SK-N-MC (cell line): ENCODE measurements around the gene WDR27.

Experiments used
- DNase-seq: peaks from one replicate; pipeline ENCODE4 v3.0.0-alpha.2; 2011; ENCODE audit warnings: low read depth, low spot score
- H3K27ac ChIP-seq: fragments of 200-600 bp; sonication (generic); 2 replicates; pipeline ENCODE4 v1.5.1; 2016; ENCODE audit warnings: mixed run types
- H3K36me3 ChIP-seq: fragments of 200-600 bp; sonication (generic); 2 replicates; pipeline ENCODE4 v1.6.1; 2017; ENCODE audit warnings: antibody characterized with exemption, low read length, mixed read lengths; ENCODE audit not compliant: insufficient read depth
- H3K4me3 ChIP-seq: fragments of 200-600 bp; sonication (generic); 2 replicates; pipeline ENCODE4 v1.5.1; 2016
- H3K9ac ChIP-seq: fragments of 200-600 bp; sonication (generic); 2 replicates; pipeline ENCODE4 v1.8.0; 2017; ENCODE audit warnings: mixed run types, mixed read lengths; ENCODE audit not compliant: insufficient read length
- H3K9me3 ChIP-seq: fragments of 200-600 bp; sonication (generic); 2 replicates; pipeline ENCODE4 v1.6.1; 2017; ENCODE audit warnings: low read depth, mild to moderate bottlenecking, antibody characterized with exemption, low read length, moderate library complexity, mixed read lengths
- EZH2 ChIP-seq: fragments of 200-600 bp; sonication (generic); IDR thresholded peaks from one replicate; pipeline ENCODE4 v1.6.1; 2017; ENCODE audit warnings: antibody characterized with exemption
- FOXP2 ChIP-seq: optimal IDR thresholded peaks from 2 replicates; pipeline ENCODE3; 2011; ENCODE audit warnings: mild to moderate bottlenecking, moderate library complexity; ENCODE audit not compliant: insufficient read depth; ENCODE audit errors: extremely low read length, control extremely low read depth
- POLR2AphosphoS5 ChIP-seq: IDR thresholded peaks from 2 replicates; pipeline ENCODE4 v1.6.1; 2012; ENCODE audit warnings: mild to moderate bottlenecking, low read depth, low read length, borderline replicate concordance

WDR27 gene

GRCh38 chr6:169571123-169571962 is 130.5 kb downstream of the WDR27 start:
- H3K9me3 ChIP-seq, result no peaks in the 10 kb centered on the region
- TF ChIP-seq FOXP2 (no peak), POLR2AphosphoS5 (no peak), EZH2 (no peak)
- no peak overlapping the region for H3K27ac ChIP-seq
- no peak overlapping the region for H3K9ac ChIP-seq
- H3K4me3 ChIP-seq, result no peak overlapping the region
- DNase-seq, result no peak
- H3K36me3 ChIP-seq, result no peaks in the 10 kb centered on the region

- TF ChIP-seq POLR2AphosphoS5 (no peak), EZH2 (no peak), FOXP2 (no peak)
- no peak overlapping the region for H3K4me3 ChIP-seq
- no peak overlapping the region for H3K9ac ChIP-seq
- H3K27ac ChIP-seq, result no peak overlapping the region
- no peak for DNase-seq
- no peaks in the 10 kb centered on the region for H3K36me3 ChIP-seq
- no peaks in the 10 kb centered on the region for H3K9me3 ChIP-seq
Measured at GRCh38 chr6:169568314-169569087, 133.3 kb downstream of the WDR27 start.

DNA sequence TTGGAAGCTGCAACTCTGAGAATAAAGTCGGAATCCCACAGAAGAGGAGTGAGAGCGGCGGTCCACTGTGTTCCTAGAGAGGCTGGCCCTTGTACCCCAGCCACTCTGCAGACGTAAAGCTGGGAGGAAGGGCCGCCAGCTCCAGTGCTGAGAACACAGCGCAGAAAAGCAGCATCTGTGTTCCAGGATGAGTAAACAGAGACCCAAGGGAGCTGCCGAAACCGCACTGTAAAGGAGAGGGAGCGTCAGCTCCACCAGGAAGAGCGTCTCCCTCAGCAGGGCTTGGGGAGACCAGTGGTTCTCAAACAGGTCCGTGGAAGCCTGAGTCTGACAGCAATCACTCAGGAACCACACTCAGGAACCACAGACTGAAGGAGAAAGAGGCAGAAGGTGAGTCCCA is 134.0 kb downstream of the WDR27 start:
- Histone ChIP-seq H3K36me3 (no peaks in the 10 kb centered on the region), H3K27ac (no peak overlapping the region), H3K9me3 (no peaks in the 10 kb centered on the region), H3K9ac (no peak overlapping the region), H3K4me3 (no peak overlapping the region)
- TF ChIP-seq FOXP2, result no peak
- TF ChIP-seq POLR2AphosphoS5, result no peak
- no peak for TF ChIP-seq EZH2
- DNase-seq, result no peak

DNA sequence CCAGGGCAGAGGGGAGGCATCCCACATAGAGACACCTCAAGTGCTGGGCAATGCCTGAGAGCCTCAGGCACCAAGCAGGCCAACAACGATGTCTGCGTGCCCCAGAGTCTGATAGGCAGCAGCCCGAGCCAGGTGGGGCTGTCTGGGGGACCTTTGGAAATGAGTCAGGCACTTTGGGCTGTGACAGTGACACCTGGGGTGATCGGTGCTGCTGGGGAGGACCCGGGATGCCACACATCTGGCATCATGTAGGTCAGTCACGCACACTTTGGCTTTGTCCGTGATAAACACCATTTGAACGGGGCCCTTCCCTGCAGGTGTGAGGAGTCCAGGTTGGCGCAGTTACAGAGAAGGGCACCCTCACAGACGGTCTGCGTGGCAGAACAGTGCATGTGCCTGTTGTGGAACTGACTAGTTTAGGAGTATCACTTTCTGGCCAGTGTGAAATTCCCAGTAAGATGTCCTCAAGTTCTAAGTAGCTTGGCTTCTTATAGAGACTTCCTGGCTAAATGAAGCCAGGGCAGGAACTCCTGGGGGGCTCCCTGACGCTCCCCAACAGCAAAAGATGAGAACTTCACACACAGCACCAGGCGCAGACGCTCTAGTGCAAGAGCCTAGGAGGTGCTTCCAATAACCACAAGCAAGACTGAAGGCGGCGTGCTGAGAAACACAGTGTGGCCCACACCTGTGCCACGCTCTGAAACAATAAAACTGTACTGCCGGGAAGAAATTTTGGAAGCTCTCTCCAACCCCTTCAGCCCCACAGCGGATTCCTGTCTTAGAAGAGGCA is 134.7 kb downstream of the WDR27 start:
- H3K9ac ChIP-seq, result no peak overlapping the region
- no peak for DNase-seq
- no peaks in the 10 kb centered on the region for H3K36me3 ChIP-seq
- no peaks in the 10 kb centered on the region for H3K9me3 ChIP-seq
- no peak overlapping the region for H3K4me3 ChIP-seq
- TF ChIP-seq EZH2 (no peak), POLR2AphosphoS5 (no peak), FOXP2 (no peak)
- no peak overlapping the region for H3K27ac ChIP-seq

GRCh38 chr6:169566319-169566718 is 135.5 kb downstream of the WDR27 start:
- DNase-seq, result no peak
- H3K9me3 ChIP-seq, result no peaks in the 10 kb centered on the region
- no peak overlapping the region for H3K4me3 ChIP-seq
- H3K36me3 ChIP-seq, result no peaks in the 10 kb centered on the region
- H3K9ac ChIP-seq, result no peak overlapping the region
- no peak for TF ChIP-seq EZH2
- TF ChIP-seq POLR2AphosphoS5, result no peak
- no peak for TF ChIP-seq FOXP2
- H3K27ac ChIP-seq, result no peak overlapping the region

- Histone ChIP-seq H3K9me3 (no peaks in the 10 kb centered on the region), H3K36me3 (no peaks in the 10 kb centered on the region), H3K4me3 (no peak overlapping the region), H3K9ac (no peak overlapping the region), H3K27ac (no peak overlapping the region)
- TF ChIP-seq EZH2 (no peak), FOXP2 (no peak), POLR2AphosphoS5 (no peak)
- no peak for DNase-seq
Measured at GRCh38 chr6:169564453-169565240, 137.2 kb downstream of the WDR27 start.

DNA sequence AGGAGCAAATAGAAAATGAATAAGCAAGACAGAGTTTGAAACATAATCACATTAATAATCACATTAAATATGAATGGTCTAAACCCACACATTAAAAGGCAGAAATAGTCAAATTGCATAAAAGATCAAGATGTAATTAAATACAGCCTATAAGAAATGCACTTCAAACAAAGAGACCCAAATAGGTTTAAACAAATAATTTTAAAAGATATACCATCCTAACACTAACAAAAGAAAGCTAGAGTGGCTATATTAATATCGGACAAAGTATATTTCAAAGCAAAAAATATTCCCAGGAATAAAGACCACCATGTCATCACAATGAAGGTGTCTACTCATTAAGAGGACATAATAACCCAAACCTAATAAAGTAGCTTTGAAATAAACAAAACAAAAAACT is 140.2 kb downstream of the WDR27 start:
- Histone ChIP-seq H3K36me3 (no peaks in the 10 kb centered on the region; the same call in 1 of the 2 replicates), H3K4me3 (no peak overlapping the region), H3K9me3 (no peaks in the 10 kb centered on the region), H3K27ac (no peak overlapping the region), H3K9ac (no peak overlapping the region)
- no peak for TF ChIP-seq EZH2
- TF ChIP-seq POLR2AphosphoS5, result no peak
- TF ChIP-seq FOXP2, result no peak
- no peak for DNase-seq

- TF ChIP-seq FOXP2 (no peak), EZH2 (no peak), POLR2AphosphoS5 (no peak)
- Histone ChIP-seq H3K9me3 (no peaks in the 10 kb centered on the region), H3K9ac (no peak overlapping the region), H3K27ac (no peak overlapping the region), H3K36me3 (no peaks in the 10 kb centered on the region; the same call in 1 of the 2 replicates), H3K4me3 (no peak overlapping the region)
- DNase-seq, result no peak
Measured at GRCh38 chr6:169559592-169559991, 142.2 kb downstream of the WDR27 start.
